Stimulated activated CD8-positive, alpha-beta memory T cell treated with anti-CD3 and anti-CD28 coated beads, Interleukin-4, amount 100 ng/mL, for 4 hours (primary cell): ENCODE results near the gene KRT80.

Experiments used
- DNase-seq, 2 donors: peaks; one replicate each; pipeline ENCODE4 v3.0.0-alpha.2; 2020; ENCODE audit warnings: low read depth in 2 of 2, low spot score in 1 of 2

Gene KRT80

DNA sequence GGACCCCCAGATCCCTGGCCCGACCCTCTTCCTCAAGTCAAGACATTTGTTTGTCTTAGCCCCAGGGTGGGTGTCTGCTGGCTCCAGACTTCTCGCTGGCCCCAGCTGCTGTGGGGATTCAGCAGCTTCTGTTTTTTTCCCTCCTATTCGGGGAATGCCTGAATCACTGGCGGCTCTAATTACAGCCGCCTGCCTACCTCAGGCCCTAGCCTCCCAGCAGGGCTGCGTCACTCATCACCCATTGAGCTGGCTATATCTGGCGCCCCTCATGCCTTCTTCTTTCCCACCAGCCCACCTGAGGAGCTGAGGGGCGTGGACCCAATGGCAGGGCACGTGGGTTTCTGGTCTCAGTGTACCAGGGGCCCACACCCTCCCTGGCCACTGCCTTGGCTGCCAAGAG is 10.1 kb downstream of the KRT80 start:
- no peak for DNase-seq

DNA sequence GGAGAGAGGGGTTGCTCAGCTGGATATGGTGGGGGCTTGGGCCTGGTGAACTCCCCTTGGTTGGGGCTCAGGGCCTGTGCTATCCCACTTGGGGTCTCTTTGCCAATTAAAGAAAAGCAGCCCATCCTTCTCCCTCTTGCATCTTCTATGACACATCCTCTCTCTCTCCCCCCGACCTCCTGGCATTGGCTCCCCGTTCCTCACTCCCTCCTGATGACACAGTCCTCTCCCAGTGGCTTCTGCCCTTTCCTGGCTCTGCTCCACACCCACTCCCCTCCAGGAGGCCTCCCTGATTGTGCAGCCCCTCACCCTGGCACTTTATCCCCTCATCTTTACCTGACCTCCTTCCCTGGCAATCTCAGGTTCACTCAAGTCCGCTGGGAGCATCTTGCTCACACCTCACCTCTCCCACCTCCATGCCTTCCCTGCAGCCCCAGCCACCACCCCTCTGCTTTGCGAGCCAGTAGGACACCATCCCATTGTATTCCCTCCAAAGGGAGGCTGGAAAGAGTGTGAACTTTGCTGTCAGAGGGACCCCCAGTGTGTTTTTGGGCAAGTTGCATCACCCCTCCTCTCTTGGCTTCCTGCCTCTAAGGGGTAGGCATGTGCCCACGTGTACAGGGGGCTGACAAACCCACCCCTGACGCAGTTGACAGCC is 10.7 kb downstream of the KRT80 start:
- no peak for DNase-seq

DNA sequence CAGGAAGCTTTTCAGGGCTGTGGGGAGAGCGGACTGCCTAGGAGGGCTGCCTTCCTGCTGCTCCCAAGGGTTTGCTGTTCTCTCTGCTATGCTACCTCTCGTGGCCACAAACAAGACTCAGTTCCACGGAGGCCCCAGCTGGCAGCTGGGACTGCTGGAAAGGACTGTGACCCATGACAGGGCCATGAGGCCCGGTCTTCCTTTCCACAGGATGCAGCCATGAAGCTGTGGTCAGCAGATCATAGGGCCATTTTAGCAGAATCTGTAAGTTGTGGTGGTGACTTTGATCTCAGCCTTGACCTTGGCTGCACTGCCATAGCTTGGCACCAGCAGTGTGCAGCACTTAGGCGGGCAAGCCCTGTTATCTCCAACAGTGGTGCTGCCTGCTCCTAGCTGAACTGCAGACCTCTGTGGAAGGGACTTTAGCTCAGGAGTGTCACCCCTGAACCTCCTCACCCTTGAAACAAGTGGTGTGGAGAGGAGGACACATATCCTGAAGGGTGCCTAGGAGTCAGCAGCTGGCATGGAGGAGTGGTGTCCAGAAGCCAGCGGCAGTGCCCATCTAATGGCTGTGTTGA is 12.3 kb downstream of the KRT80 start:
- DNase-seq = no peak

DNA sequence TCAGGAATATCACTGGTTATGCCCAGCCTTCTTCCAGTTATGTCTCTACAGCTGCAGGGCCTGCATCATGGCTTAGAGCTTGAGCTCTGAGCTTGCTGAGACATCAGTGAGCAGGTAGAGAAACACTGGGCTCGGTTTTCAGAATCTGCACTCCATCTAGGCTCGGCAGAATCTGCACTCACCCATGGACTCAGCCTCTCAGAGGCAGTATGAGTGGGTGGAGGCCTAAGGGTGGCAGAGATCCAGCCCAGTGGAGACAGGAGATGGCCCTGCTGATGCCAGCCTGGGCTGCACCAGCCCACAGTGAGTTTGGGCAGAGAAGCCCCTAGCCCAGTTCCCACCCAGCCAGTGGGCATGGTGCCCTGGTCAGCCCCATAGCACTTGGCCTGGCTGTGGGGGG is 12.8 kb downstream of the KRT80 start:
- DNase-seq = no peak

DNA sequence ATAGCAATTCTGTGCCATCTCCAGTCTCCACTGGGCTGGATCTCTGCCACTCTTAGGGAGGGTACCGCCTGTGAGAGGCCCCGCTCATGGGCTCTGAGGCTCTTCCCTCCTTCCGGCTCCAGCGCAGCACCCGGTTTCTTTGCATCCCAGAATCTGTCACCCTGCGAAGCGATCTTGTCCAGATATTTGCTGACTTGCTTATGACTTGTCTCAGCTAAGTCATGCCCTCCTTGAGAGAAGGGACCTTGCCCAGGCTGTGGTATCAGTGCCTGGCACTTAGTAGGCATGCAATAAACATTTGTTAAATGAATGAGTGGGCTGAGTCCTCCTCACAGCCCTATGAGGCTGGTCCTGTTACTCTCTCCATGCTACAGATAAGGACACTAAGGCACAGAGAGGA is 13.4 kb downstream of the KRT80 start:
- no peak for DNase-seq

DNA sequence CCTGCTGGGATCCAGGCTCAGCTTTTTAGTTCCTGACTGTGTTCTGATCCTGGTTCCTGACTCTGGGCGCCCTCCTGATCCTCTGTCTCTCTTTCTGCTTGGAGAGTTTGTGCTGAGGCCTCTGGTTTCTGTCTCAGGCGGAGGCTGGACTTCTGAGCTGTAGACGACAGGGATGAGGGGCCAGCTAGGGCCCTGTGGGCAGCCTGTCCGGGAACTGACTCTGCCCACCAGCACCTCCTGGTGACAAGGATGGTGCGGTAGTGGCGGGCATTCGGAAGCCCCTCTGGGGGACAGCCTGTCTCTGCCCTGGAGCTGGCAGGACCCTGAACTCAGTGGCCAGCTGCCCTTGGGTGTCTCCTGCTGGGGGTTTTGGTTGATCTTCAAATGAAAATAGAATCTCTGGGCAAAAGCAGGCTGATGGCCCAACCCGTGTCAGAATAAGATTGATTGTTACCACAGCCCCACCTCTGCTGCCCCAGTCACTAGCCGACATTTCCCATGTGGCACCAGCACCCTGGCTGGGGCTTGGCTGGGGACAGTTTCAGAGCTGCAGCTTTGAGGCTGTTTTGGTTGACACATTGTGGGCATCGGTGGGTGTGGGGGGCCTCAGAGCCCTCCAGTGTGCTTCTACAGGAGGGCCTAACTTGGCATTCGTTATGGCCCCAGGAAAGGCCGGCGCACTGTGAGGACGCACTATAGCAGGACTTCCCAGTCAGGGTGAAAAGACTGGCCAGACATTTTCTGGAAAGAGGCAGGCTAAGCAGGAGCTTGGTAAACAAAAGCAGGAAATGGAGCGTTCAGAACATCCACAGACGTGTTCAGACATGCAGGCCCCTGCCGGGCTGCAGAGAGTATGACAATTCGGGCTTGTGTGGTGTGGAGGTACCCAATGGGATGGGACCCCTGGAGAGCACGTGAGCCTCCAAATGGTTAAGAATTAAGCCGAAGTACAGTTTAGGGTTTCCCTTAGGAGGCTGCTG is 16.2 kb downstream of the KRT80 start:
- DNase-seq = no peak

DNA sequence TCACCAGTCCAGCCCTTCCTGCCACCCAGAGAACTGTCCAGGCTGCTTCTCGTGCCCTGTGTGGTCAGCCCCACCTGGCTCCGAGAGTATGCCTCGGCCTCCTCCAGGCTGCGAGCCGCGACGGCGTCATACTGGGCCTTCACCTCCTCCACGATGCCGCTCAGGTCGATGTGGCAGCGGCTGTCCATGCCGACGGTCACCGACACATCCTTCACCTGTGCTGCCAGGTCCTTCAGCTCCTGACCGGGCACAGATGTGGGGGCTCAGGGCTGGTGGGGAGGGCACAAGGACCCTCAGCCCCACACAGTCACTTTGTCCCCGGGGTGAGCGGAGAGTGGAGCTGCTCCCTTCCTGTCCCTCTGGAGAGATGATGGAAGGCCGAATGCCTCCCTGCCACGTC is 18.3 kb downstream of the KRT80 start:
- DNase-seq = no peak

DNA sequence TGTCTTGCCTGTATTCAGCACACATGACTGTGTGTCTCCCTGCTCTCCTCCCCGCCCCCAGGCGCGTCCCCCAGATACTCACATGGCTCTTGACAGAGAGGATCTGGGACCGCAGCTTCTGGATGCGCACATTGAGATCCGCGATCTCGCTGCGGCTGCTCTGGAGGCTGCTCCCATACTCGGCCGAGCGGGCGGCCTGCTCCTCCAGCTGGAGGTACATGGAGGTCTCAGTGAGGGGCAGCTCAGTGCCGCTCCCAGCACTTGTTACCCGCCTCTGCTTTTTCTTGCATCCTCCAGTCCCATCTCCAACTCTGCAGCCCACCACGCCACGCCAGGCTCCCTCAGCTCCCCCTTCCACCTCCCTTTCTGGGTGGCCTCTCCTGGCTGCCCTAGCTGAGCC is 18.9 kb downstream of the KRT80 start:
- DNase-seq = no peak

DNA sequence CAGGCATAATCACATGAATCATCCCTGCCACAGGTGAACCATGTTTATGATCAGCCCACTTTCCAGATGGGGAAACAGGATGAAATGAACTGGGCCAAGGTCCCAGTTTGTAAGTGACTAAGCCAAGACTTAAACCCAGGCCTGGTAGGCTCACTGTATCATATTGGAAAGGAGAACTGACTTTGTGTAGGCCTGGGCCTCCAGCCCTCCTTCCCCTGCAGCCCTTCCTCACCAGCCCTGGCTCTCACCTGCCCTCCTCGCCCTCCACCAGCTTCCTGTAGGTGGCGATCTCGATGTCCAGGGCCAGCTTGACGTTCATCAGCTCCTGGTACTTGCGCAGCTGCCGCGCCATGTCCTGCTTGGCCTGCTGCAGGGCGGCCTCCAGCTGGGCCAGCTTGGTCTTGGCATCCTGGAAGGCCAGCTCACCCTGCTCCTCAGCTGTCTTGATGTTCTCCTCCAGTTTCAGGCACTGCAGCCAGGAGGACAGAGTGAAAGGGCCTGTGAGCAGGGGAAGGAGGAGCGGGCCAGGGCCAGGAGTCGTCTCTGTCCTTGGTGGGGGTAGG is 19.8 kb downstream of the KRT80 start:
- DNase-seq = no peak

DNA sequence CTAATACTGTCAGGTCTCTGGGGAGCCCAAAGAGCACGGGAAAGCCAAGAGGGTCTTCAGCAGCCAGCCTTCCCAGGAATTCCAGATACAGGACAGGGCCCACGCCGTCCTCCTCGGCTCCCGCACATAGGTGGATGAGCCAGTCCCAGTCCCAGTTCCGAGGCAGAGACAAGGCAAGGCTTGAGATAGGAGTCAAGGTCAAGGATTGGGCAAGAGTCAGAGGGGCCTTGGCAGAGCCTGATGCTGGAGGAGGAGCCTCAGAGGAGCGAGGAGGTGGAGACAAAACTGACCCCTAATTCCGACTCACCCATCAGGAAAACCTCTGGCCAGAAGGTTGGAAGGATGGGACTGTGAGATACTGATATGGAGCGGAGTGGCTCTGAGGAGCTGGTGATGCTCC is 21.0 kb downstream of the KRT80 start:
- no peak for DNase-seq

DNA sequence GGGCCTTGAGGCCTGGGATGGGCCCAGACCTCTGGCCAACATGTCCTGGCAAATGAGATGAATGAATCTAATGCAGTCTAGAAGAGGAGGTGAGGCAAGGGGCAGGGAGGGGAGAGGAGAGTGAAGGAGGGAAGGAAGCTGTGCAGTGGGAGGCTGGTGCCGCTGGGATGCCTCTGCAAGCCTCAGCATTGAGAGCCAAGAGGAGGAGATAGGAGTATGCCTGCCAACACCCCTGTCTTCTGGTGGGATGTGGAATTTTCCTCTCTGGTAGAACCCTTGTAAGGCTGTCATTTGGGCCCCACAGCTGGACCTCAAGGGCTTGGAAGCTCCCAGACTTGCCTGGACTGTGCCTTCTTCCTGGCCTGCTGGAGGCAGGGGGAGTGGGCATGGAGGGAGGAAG is 21.9 kb downstream of the KRT80 start:
- DNase-seq = no peak

DNA sequence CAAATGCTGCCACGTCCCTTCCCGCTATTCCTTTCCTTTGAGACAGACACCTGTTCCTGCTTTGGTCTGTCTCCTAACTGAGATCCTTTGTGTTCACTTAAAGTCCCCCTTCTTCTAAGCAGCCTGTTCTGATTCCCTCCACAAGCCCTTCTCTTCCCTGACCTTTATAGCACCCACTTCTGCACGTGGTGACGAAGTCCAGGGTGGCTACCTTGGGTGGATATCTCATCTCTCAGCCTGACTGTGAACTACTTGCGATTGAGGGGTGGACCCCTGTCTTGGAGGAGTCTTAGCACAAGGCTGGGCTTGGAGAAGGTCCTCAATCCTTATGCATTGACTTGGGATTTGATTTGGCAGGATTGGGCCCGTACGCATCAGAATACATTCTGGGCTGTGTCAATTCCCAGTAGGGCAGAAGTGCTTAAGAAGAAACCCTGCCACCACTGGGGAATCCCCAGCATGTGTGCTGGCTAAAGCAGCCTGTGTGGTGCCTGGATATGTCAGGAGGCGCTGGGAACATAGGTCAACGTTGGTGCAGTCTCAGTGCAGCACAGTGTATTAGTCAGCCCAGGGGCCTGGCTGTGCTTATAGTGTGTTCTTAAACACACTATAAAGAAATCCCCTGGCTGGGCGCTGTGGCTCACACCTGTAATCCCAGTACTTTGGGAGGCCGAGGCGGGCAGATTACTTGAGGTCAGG is 23.6 kb downstream of the KRT80 start:
- DNase-seq = no peak

DNA sequence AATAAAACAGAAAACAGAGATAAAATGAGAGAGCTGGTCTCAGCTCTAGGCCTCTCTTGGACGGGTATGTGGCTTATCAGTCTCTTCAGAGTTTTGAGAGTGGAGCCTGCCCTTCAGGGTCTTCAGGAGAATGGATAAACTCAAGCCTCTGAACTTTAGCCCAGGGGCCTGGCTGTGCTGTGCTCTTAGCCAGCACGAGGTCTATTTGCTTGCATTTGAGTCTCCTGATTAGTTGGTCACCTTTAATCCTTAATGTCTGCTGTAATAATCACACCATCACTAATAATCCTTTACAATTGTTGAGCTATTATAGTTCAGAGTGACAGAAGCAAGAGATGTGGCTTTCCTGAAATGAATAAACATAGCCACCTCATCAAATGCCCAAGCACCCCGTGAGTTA is 24.3 kb downstream of the KRT80 start:
- DNase-seq = no peak

DNA sequence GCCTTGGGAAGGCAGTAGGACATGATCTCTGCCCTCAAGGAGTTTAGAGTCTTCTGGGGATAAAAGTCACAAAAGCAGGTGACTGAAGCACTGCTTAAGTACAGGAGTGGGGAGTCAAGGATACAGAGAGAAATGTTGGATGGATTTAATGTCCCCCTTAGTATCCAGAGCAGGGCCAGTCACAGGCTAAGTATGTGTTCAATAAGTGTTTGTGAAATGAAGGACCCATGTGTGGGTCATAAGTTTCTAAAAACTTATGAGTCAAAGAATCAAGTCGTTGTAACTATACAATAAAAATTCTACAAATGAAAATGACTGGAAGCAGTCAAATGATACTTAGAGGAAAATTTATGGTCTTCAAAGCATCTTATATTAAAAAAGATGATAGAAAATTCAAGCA is 25.1 kb downstream of the KRT80 start:
- DNase-seq = no peak

DNA sequence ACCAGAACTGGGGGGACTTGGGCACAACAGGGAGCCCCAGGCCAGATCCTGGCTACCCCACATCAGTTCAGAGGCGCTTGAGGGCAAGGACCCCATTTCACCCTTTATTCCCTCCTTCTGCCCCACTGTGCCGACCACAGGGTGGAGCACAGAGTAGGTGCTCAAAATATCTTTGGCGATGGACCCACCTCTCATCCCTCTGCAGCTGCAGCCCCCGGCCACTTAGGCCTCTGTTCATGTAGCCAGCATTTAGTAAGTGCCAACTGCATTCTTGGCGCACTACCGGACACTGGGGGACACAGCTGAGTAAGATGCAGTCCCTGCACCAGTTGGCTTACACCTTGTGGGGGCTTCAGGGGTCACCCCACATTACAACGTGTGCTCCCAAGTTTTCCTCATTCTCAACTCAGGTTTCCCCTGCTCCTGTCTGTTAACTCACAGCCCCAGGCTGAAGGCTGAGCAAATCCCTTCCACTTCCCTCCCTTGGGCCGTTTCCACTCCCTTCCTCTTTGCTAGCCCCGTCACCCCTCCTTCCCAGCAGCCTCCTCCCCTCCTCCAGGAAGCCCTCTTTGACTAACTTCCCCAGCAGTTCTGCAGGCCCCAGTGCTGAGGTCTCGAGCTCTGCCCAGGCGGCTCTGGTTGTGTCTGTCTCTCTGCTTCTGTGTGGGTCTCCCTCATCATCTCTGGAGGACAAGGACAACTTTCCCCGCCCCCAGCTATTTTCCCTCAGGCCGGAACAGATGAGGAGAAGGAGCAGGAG is 26.5 kb downstream of the KRT80 start:
- no peak for DNase-seq

DNA sequence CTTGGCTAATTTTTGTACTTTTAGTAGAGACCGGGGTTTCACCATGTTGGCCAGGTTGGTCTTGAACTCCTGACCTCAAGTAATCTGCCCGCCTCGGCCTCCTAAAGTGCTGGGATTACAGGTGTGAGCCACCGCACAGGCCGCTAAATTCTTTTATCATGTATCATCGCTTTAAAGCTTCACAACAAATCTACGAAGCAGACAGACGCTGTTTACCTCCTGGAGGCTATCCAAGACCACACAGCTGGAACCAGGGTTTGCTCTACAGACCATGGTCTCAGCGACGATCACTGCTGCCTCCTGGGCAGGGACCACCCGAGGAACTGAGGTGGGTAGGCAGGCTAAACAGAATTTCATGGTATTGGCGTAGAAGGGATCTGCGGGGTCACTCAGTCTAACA is 27.2 kb downstream of the KRT80 start:
- DNase-seq = no peak

DNA sequence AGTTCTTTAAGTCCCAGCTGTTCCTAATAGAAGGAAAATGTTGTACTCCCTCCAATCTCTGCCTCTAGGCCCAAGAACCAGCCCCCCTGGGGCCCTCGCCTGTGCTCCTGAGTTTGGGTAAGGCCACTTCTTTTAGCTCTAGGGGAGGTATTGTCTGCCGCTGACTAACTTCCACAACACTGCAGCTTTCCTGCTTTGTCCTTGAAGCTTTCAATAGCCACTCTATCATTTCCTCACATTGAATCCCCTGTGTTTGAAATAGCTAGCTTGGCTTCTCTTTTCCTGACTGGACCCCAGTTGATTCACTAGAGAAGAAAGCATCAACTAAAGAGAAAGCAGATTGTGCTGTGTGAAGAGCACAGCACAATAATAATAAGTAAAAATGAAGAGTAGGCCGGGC is 28.8 kb downstream of the KRT80 start:
- no peak for DNase-seq

DNA sequence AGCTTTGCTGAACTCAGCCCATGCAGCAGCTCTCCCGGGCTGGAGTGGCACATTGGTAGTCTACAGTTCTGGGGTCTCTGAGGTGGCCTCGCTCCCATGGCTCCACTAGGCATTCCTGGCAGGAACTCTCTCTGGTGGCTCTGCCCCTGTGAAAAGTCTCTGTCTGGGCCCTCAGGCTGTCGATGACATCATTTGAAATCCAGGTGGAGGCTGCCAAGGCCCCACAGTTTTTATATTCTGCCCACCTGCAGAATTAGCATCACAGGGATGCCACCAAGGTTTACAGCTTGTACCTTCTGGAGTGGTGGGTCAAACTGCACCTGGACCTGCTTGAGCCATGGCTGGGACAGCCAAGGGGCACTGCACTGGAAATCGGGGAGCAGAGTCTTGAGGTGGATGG is 31.6 kb downstream of the KRT80 start:
- DNase-seq = no peak

DNA sequence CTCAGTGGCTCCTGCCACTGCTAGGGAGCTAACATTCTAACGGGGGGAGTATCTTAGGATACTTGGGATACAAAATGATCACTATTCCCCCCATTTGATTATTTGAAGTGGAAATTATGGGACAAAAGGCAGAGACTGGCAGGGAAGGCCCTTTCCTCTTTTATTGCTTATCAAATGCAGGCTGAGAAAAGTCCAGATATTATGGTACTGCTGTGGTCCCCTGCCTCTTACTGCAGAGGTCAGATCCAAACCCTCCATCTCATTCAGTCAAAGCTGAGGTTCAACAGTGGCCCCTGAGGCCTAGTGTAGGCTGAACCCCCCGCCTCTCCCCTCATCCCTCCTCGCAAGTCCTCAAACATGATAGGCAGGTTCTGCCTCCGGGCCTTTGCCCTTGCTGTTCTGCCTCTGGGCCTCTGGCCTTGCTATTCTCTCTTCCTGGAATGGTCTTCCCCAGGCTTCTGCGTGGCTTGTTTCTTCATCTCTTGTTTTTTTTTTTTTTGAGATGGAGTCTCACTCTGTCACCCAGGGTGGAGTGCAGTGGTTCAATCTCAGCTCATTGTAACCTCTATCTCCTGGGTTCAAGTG is 34.2 kb downstream of the KRT80 start:
- no peak for DNase-seq
